C4-2B (cell line): ENCODE data around the gene HBG2.

ENCODE experiments used
- H3K27ac ChIP-seq: fragments of 450-650 bp; 2 replicates; pipeline ENCODE4 v1.5.1; 2017
- ZFX ChIP-seq: fragments of 450-650 bp; IDR thresholded peaks from 2 replicates; pipeline ENCODE4 v1.6.1; 2017
- TF ChIP-seq, protein P1 (sequence below): fragments of 450-650 bp; conservative IDR thresholded peaks from 2 replicates; pipeline ENCODE4 v1.5.1; 2017; ENCODE audit warnings: mild to moderate bottlenecking

Gene HBG2

DNA sequence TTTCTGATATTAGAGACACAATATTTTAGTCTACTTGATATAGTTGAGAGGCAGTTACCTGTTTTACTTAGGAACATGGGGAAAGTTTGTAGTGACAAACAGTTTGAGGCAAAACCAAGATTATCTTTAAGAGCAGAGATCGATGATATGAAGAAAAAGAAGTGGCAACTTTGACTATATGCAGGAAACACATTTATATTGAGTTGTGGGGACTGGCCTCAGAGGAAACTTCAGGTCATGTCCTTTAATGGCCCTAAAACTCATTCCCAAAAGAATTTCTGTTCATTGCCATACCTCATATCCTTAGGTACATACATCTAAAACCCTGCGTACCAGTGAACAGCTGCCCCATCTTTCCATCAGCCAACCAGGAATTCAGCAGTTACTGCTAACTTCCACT, 9.4 kb downstream of the HBG2 start:
- no peak overlapping the region for H3K27ac ChIP-seq
- TF ChIP-seq ZFX, result no peak
- TF ChIP-seq, protein P1, sequence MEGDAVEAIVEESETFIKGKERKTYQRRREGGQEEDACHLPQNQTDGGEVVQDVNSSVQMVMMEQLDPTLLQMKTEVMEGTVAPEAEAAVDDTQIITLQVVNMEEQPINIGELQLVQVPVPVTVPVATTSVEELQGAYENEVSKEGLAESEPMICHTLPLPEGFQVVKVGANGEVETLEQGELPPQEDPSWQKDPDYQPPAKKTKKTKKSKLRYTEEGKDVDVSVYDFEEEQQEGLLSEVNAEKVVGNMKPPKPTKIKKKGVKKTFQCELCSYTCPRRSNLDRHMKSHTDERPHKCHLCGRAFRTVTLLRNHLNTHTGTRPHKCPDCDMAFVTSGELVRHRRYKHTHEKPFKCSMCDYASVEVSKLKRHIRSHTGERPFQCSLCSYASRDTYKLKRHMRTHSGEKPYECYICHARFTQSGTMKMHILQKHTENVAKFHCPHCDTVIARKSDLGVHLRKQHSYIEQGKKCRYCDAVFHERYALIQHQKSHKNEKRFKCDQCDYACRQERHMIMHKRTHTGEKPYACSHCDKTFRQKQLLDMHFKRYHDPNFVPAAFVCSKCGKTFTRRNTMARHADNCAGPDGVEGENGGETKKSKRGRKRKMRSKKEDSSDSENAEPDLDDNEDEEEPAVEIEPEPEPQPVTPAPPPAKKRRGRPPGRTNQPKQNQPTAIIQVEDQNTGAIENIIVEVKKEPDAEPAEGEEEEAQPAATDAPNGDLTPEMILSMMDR, result no peak

DNA sequence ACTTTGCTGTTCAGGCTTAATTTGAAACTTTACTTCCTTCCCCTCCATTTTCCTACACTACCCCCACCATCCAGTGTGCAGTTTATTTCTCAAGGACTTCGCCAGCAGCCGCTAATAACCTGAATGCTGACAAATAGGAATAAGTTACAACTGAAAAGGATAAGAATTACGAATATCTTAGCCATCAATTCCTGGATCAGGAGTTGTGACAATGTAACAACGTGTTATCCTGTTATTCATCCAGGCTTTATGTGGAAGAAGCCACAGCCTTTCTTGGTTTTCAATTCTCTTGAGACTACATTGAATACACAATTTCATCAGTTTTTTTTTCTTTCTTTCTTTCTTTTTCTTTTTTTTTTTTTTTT, 10.8 kb downstream of the HBG2 start:
- no peak overlapping the region for H3K27ac ChIP-seq
- TF ChIP-seq, protein P1, result no peak
- TF ChIP-seq ZFX, result no peak

DNA sequence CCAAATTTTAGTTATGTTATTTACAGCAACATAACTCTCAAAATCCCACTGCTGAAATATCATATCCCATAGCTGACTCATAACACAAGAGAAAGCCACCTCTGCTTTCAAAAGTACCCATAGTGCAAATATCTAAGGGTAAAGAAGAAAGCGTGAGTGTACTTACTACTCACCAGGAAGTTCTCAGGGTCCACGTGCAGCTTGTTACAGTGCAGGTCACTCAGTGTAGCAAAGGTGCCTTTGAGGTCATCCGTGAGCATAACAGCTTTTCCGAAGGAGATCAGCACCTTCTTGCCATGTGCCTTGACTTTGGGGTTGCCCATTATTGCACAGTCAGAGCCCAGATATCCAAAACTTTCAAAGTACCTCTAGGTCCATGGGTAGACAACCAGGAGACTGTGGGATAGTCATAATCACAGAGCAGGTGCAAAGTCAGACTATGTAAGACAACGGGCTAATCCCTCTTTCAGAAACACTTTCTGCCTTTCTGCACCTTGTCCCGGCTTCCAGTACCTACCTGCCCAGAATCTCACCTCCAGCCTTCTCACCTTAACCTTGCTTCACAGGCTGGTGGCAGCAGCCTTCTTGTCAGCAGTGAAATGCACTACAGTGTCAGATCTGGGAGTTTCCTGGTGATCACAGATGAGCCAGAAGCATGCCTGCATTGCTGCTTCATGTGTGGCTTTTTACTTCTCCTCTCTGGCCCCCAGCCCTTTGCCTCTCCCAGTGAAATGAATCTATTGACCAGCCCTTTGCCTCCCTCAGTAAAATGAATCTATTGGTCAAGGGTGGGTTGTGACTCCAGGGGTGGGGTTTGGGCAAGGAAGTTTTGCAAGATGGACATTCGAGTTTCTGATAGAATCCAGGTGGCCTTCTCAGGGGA, 11.4 kb downstream of the HBG2 start:
- TF ChIP-seq ZFX, result no peak
- TF ChIP-seq, protein P1, result no peak
- no peak overlapping the region for H3K27ac ChIP-seq

DNA sequence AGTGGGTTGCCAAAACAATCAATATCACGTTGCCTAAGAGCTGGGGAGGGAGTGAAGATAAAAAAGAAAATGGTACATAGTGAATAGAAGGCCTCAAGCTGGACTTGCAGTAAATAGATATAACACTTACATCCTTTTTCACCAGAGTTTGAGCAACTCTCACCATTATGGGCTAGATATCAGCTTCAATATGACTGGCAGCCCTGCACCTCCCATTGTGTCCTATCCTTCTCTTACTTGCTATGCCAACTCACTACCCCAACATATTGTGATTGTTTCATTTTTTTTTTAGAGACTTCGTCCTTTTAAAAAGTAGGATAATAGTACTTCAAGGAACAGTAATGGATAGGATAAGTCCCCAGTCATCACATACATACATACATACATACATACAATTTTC, 12.4 kb downstream of the HBG2 start:
- no peak overlapping the region for H3K27ac ChIP-seq

DNA sequence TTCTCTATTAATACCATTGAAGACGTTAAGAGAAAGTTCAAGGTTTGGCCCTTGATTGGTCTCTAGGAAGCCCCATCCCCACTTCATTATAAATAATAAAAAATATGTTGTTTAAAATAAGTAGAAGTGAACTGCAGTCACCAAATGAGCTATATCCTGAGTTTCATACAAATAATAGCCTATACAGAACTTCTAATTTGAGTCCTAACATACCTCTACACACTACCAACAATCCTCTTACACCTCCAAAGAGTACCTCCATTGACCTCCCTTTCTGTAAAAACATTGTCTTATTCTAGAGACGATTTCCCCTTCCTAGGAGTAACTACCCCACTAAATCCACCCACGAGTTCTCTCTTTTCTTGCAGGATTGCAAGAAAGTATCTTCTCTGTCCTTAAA, 13.1 kb downstream of the HBG2 start:
- TF ChIP-seq, protein P1, result no peak
- no peak for TF ChIP-seq ZFX
- H3K27ac ChIP-seq, result no peak overlapping the region

More for the DNA sequence above, 12.4 kb downstream of the HBG2 start:
- TF ChIP-seq ZFX, result no peak
- TF ChIP-seq, protein P1, result no peak

DNA sequence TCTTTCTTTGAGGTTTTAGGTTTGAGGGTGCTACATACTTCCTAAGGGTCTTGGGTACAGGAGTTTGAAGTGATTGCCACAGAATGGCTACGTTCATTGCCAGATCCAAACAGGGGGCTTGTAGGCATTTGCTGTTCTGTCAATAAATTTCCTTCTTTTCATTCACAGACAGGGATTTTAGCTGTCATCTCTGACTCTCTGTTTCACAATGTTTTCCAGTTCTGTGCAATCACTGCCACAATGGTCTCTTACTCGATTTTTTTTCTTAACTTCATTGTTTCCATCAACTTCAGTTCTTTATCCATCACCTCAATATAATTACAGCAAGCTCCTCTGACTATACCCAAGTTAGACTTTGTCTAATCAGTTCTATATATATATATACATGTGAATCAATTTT, 14.1 kb downstream of the HBG2 start:
- H3K27ac ChIP-seq, result no peak overlapping the region
- TF ChIP-seq ZFX, result no peak
- TF ChIP-seq, protein P1, result no peak

DNA sequence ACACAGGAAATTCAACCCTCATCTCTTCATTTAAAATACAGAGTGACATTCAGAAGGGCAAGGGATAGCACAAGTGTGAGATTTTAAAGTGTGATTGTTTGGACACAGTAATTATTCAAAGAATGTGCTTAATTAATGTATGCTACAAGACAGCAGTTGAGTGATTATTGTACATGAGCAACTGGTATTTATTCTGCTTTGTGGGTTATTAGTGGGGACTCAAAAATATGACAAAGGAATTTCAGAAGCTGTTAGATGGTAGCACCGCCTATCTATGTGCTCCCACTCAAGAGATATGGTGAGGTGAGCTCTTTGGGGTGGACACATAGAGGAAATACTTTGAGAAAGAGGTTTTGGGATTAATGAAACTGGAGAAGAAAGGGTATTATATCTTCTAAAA, 14.5 kb downstream of the HBG2 start:
- H3K27ac ChIP-seq, result no peak overlapping the region
- no peak for TF ChIP-seq ZFX
- TF ChIP-seq, protein P1, result no peak
